NK-92 treated with Interleukin-12 subunit alpha and Interleukin-12 subunit beta, amount 100 ng/mL, for 24 hours (cell line): ENCODE measurements around the gene CLEC20A.

Experiments
- DNase-seq: peaks from one replicate; lab custom pipeline; 2025; lab: John Stamatoyannopoulos, UW

CLEC20A gene

GRCh38 chr1:178496410-178497135 lies at the start of gene CLEC20A:
TSS of gene CLEC20A (minus strand) at chr1:178496964. CDS start at chr1:178496939, 25 bp downstream.
- DNase-seq, result no peak

- no peak for DNase-seq
Observed at GRCh38 chr1:178544531-178544930, 47.8 kb upstream of the CLEC20A start.

- no peak for DNase-seq
Observed at GRCh38 chr1:178543290-178543607, 46.5 kb upstream of the CLEC20A start.

GRCh38 chr1:178542554-178543289 lies 46.0 kb upstream of the CLEC20A start:
- peak; percentile 6 for DNase-seq

GRCh38 chr1:178541829-178542553 lies 45.2 kb upstream of the CLEC20A start:
- no peak for DNase-seq

- no peak for DNase-seq
Observed at GRCh38 chr1:178541379-178541778, 44.6 kb upstream of the CLEC20A start.

- DNase-seq, result no peak
Observed at GRCh38 chr1:178540646-178541045, 43.9 kb upstream of the CLEC20A start.

- DNase-seq, result no peak
Observed at GRCh38 chr1:178540204-178540603, 43.4 kb upstream of the CLEC20A start.

- no peak for DNase-seq
Observed at GRCh38 chr1:178539291-178539690, 42.5 kb upstream of the CLEC20A start.

GRCh38 chr1:178538192-178538916 lies 41.6 kb upstream of the CLEC20A start:
- DNase-seq, result no peak

GRCh38 chr1:178537382-178538090 lies 40.8 kb upstream of the CLEC20A start:
- no peak for DNase-seq

GRCh38 chr1:178536844-178537371 lies 40.1 kb upstream of the CLEC20A start:
- DNase-seq, result no peak

- no peak for DNase-seq
Observed at GRCh38 chr1:178536329-178536728, 39.6 kb upstream of the CLEC20A start.

- no peak for DNase-seq
Observed at GRCh38 chr1:178534137-178534868, 37.5 kb upstream of the CLEC20A start.

- no peak for DNase-seq
Observed at GRCh38 chr1:178533121-178533946, 36.6 kb upstream of the CLEC20A start.

GRCh38 chr1:178532392-178532791 lies 35.6 kb upstream of the CLEC20A start:
- peak; percentile 26 for DNase-seq

- no peak for DNase-seq
Observed at GRCh38 chr1:178531887-178532286, 35.1 kb upstream of the CLEC20A start.

GRCh38 chr1:178530502-178530901 lies 33.7 kb upstream of the CLEC20A start:
- DNase-seq, result no peak

GRCh38 chr1:178530037-178530402 lies 33.3 kb upstream of the CLEC20A start:
- DNase-seq, result no peak
